Measurements from ENCODE around the gene PLA2G4F. TPM values are rescaled to one million over a fixed set of nuclear protein-coding genes. Genes with fewer than 3 reads are reported as not detected.

Gene PLA2G4F
- total and polyA plus RNA-seq, 12 donors: 0.03 to 13.8 (median 1.7) TPM

DNA sequence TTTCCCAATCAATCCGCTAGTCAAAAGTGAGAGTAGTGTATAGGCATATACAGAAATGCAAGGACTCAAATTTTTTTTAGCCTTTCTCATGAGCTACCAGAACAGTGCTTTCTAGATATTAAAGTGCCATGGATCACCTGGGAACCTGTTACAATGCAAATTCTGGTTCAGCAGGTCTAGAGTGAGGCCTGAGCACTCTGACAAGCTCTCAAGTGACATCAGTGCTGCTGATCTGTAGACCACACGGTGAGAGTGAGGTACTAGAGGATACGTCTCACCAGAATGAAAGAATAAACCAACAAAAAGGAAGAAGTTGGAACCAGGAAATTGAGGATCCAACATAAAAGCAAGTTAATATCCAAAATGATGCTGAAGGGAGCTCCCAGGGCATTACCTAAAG, 46.1 kb downstream of the PLA2G4F start:
- ATAC-seq: no peak
- TF ChIP-seq, protein P1, sequence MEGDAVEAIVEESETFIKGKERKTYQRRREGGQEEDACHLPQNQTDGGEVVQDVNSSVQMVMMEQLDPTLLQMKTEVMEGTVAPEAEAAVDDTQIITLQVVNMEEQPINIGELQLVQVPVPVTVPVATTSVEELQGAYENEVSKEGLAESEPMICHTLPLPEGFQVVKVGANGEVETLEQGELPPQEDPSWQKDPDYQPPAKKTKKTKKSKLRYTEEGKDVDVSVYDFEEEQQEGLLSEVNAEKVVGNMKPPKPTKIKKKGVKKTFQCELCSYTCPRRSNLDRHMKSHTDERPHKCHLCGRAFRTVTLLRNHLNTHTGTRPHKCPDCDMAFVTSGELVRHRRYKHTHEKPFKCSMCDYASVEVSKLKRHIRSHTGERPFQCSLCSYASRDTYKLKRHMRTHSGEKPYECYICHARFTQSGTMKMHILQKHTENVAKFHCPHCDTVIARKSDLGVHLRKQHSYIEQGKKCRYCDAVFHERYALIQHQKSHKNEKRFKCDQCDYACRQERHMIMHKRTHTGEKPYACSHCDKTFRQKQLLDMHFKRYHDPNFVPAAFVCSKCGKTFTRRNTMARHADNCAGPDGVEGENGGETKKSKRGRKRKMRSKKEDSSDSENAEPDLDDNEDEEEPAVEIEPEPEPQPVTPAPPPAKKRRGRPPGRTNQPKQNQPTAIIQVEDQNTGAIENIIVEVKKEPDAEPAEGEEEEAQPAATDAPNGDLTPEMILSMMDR (IDR thresholded peaks at IDR 0.05): no peak
- H3K27me3 ChIP-seq: peaks cover 0 to 6% (median 0%) of the 10 kb centered on the region in 7 donors
- H3K9me3 ChIP-seq: peaks cover 0 to 16% (median 0%) of the 10 kb centered on the region in 11 donors
- 71 to 74% methylated on average over 3 of the region's 3 CpGs for WGBS, 2 donors
- intact Hi-C loops (cut with DNase I): no loop called here
- H3K4me3 ChIP-seq: no peak overlapping the region
- H3K27ac ChIP-seq: no peak overlapping the region
- H3K36me3 ChIP-seq: no peaks in the 10 kb centered on the region
- no peak for DNase-seq
- peaks cover 0 to 19% (median 0%) of the 10 kb centered on the region in 9 donors for H3K4me1 ChIP-seq

DNA sequence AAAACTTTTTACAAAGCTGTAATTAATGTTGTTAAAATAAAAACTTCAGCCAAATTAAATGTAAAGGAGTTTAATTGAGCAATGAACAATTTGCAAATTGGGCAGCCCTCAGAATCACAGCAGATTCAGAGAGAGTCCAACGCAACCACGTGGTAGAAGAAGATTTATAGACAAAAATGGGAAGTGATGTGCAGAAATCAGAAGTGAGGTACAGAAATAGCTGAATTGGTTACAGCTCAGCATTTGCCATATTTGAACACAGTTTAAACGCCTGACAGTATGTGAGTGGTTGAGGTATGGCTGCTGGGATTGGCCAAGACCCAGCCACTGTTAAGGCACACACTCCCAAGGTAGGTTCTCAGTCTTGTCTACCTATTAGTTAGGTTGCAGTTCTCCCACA, 47.6 kb downstream of the PLA2G4F start:
- Histone ChIP-seq H3K4me3 (no peak overlapping the region), H3K9me3 (peaks cover 0 to 16% (median 0%) of the 10 kb centered on the region in 11 donors), H3K36me3 (no peaks in the 10 kb centered on the region), H3K27me3 (peaks cover 0 to 6% (median 0%) of the 10 kb centered on the region in 7 donors), H3K4me1 (peaks cover 0 to 19% (median 0%) of the 10 kb centered on the region in 9 donors), H3K27ac (no peak overlapping the region)
- ATAC-seq: no peak
- WGBS, 2 donors: 81 to 85% methylated on average over 3 of the region's 3 CpGs
- DNase-seq: no peak
- intact Hi-C loops (cut with DNase I): no loop called here
- TF ChIP-seq, protein P1 (IDR thresholded peaks at IDR 0.05): no peak

DNA sequence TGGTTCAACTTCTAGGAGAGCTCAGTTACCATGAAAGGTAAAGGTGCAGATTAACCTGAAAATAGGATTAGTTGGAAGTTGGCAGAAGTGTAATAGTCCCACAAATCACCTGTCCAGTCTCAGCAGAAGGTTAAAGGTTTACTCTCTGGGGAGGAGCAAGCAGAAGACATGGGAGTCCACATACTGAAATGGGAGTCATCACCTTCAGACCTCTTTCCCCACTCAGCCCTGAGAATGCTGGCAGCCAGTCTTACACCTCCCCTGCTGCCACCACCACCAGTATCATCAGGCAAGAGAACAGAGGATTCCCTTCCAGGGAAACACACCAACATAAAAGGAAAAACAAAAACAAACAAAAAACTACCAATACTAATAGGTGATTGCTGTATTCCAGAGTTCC, 48.2 kb downstream of the PLA2G4F start:
- TF ChIP-seq, protein P1 (IDR thresholded peaks at IDR 0.05): no peak
- Histone ChIP-seq H3K4me1 (peaks cover 0 to 19% (median 0%) of the 10 kb centered on the region in 9 donors), H3K36me3 (no peaks in the 10 kb centered on the region), H3K27ac (no peak overlapping the region), H3K27me3 (peaks cover 0 to 6% (median 0%) of the 10 kb centered on the region in 7 donors), H3K9me3 (peaks cover 0 to 12% (median 0%) of the 10 kb centered on the region in 11 donors), H3K4me3 (no peak overlapping the region)
- ATAC-seq: no peak
- intact Hi-C loops (cut with DNase I): no loop called here
- no peak for DNase-seq

- intact Hi-C loops (cut with DNase I): no loop called here
- H3K27ac ChIP-seq: no peak overlapping the region
- DNase-seq (no peak), ATAC-seq (peak in 1 of 8 donors; percentile 33)
- H3K9me3 ChIP-seq: peaks cover 0 to 9% (median 0%) of the 10 kb centered on the region in 11 donors
- WGBS, 2 donors: 39 to 42% methylated on average over 7 of the region's 7 CpGs
- no peak overlapping the region for H3K4me3 ChIP-seq
- peaks cover 0 to 6% (median 0%) of the 10 kb centered on the region in 7 donors for H3K27me3 ChIP-seq
- no peaks in the 10 kb centered on the region for H3K36me3 ChIP-seq
- TF ChIP-seq, protein P1 (IDR thresholded peaks at IDR 0.05): no peak
- H3K4me1 ChIP-seq: peaks cover 0 to 19% (median 0%) of the 10 kb centered on the region in 9 donors
Measured at GRCh38 chr15:42107473-42107872, 49.0 kb downstream of the PLA2G4F start.

Measured in heart right ventricle (tissue), 16 donors.